ENCODE measurements around the gene CTBP2. TPM values are rescaled to one million over a fixed set of nuclear protein-coding genes. Genes with fewer than 3 reads are reported as not detected.

Gene CTBP2
- total RNA-seq, 1 experiment from 2014 or later, result 78.7 TPM

- H3K27ac Mint-ChIP-seq (ENCODE audit: unreplicated experiment), result no peak overlapping the region
- no peaks in the 10 kb centered on the region for H3K27me3 Mint-ChIP-seq (ENCODE audit: unreplicated experiment)
- peaks cover 21% of the 10 kb centered on the region for H3K36me3 Mint-ChIP-seq (ENCODE audit: insufficient read depth, unreplicated experiment)
- CTCF ChIA-PET, result no interaction called here
- TF ChIP-seq CTCF (IDR thresholded peaks at IDR 0.05; ENCODE audit: unreplicated experiment), result no peak
- no TSS peak for BruUV-seq (replicated peaks)
- no peak overlapping the region for H3K4me3 Mint-ChIP-seq (ENCODE audit: low read depth, unreplicated experiment)
- intact Hi-C loops (cut with micrococcal nuclease; ENCODE audit: unreplicated experiment), result no loop called here
- no peaks in the 10 kb centered on the region for H3K4me1 Mint-ChIP-seq (ENCODE audit: low read depth, unreplicated experiment)
- no peak for DNase-seq
- no peaks in the 10 kb centered on the region for H3K9me3 Mint-ChIP-seq (ENCODE audit: low read depth, unreplicated experiment)
These were observed 22.5 kb downstream of the CTBP2 start for GRCh38 chr10:125137601-125138438.

- no peak overlapping the region for H3K27ac Mint-ChIP-seq (ENCODE audit: unreplicated experiment)
These were observed 24.3 kb downstream of the CTBP2 start for GRCh38 chr10:125136087-125136486.

GRCh38 chr10:125135771-125136035 lies 24.7 kb downstream of the CTBP2 start:
- peaks cover 19% of the 10 kb centered on the region for H3K36me3 Mint-ChIP-seq (ENCODE audit: insufficient read depth, unreplicated experiment)
- H3K27me3 Mint-ChIP-seq (ENCODE audit: unreplicated experiment), result no peaks in the 10 kb centered on the region
- no peaks in the 10 kb centered on the region for H3K4me1 Mint-ChIP-seq (ENCODE audit: low read depth, unreplicated experiment)
- H3K4me3 Mint-ChIP-seq (ENCODE audit: low read depth, unreplicated experiment), result no peak overlapping the region
- DNase-seq, result no peak
- no peaks in the 10 kb centered on the region for H3K9me3 Mint-ChIP-seq (ENCODE audit: low read depth, unreplicated experiment)
- BruUV-seq (replicated peaks), result no TSS peak
- no peak overlapping the region for H3K27ac Mint-ChIP-seq (ENCODE audit: unreplicated experiment)
- intact Hi-C loops (cut with micrococcal nuclease; ENCODE audit: unreplicated experiment), result no loop called here
- TF ChIP-seq CTCF (IDR thresholded peaks at IDR 0.05; ENCODE audit: unreplicated experiment), result no peak
- CTCF ChIA-PET, result no interaction called here

More at GRCh38 chr10:125136087-125136486, 24.3 kb downstream of the CTBP2 start:
- no TSS peak for BruUV-seq (replicated peaks)
- Mint-ChIP-seq H3K4me3 (ENCODE audit: low read depth, unreplicated experiment) (no peak overlapping the region), H3K36me3 (ENCODE audit: insufficient read depth, unreplicated experiment) (peaks cover 16% of the 10 kb centered on the region), H3K9me3 (ENCODE audit: low read depth, unreplicated experiment) (no peaks in the 10 kb centered on the region), H3K4me1 (ENCODE audit: low read depth, unreplicated experiment) (no peaks in the 10 kb centered on the region), H3K27me3 (ENCODE audit: unreplicated experiment) (no peaks in the 10 kb centered on the region)
- CTCF ChIA-PET, result no interaction called here
- intact Hi-C loops (cut with micrococcal nuclease; ENCODE audit: unreplicated experiment), result no loop called here
- no peak for DNase-seq
- TF ChIP-seq CTCF (IDR thresholded peaks at IDR 0.05; ENCODE audit: unreplicated experiment), result no peak

- Mint-ChIP-seq H3K4me1 (ENCODE audit: low read depth, unreplicated experiment) (no peaks in the 10 kb centered on the region), H3K27ac (ENCODE audit: unreplicated experiment) (no peak overlapping the region), H3K4me3 (ENCODE audit: low read depth, unreplicated experiment) (no peak overlapping the region), H3K27me3 (ENCODE audit: unreplicated experiment) (no peaks in the 10 kb centered on the region), H3K9me3 (ENCODE audit: low read depth, unreplicated experiment) (no peaks in the 10 kb centered on the region), H3K36me3 (ENCODE audit: insufficient read depth, unreplicated experiment) (peaks cover 24% of the 10 kb centered on the region)
- TF ChIP-seq CTCF (IDR thresholded peaks at IDR 0.05; ENCODE audit: unreplicated experiment), result no peak
- CTCF ChIA-PET, result no interaction called here
- DNase-seq, result no peak
- intact Hi-C loops (cut with micrococcal nuclease; ENCODE audit: unreplicated experiment), result no loop called here
- BruUV-seq (replicated peaks), result no TSS peak
These were observed 25.2 kb downstream of the CTBP2 start for GRCh38 chr10:125134916-125135770.

Measured in Calu3 (cell line).